ENCODE measurements around the gene PRICKLE2.

GRCh38 chr3:64067506-64068346 lies 157.5 kb downstream of the PRICKLE2 start:
- TF ChIP-seq, protein P1, sequence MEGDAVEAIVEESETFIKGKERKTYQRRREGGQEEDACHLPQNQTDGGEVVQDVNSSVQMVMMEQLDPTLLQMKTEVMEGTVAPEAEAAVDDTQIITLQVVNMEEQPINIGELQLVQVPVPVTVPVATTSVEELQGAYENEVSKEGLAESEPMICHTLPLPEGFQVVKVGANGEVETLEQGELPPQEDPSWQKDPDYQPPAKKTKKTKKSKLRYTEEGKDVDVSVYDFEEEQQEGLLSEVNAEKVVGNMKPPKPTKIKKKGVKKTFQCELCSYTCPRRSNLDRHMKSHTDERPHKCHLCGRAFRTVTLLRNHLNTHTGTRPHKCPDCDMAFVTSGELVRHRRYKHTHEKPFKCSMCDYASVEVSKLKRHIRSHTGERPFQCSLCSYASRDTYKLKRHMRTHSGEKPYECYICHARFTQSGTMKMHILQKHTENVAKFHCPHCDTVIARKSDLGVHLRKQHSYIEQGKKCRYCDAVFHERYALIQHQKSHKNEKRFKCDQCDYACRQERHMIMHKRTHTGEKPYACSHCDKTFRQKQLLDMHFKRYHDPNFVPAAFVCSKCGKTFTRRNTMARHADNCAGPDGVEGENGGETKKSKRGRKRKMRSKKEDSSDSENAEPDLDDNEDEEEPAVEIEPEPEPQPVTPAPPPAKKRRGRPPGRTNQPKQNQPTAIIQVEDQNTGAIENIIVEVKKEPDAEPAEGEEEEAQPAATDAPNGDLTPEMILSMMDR (IDR thresholded peaks at IDR 0.05; ENCODE audit: insufficient read depth, low read depth, low read length) = no peak
- TF ChIP-seq EZH2 (IDR thresholded peaks at IDR 0.05; ENCODE audit: insufficient read depth, low read length) = no peak
